PFSK-1 (cell line): ENCODE results near the gene LRRC4C.

Experiments used
- FOXP2 ChIP-seq: optimal IDR thresholded peaks from 2 replicates; pipeline ENCODE3; 2011; ENCODE audit warnings: borderline replicate concordance, control low read depth, inconsistent platforms; ENCODE audit not compliant: insufficient read depth; ENCODE audit errors: extremely low read length, extremely low read depth
- POLR2AphosphoS5 ChIP-seq: IDR thresholded peaks from 2 replicates; pipeline ENCODE4 v1.6.1; 2012; ENCODE audit warnings: low read depth, mild to moderate bottlenecking, control low read depth, low read length, moderate library complexity
- REST ChIP-seq, 2 experiments: IDR thresholded peaks; 2 replicates each; pipeline versions ENCODE4 v1.6.1 to v1.8.0; 2011 to 2012; ENCODE audit warnings: low read depth in 2 of 2, low read length in 2 of 2, control low read depth in 1 of 2, inconsistent platforms in 1 of 2, mild to moderate bottlenecking in 1 of 2, moderate library complexity in 1 of 2; ENCODE audit not compliant: insufficient read depth in 1 of 2
- SIN3A ChIP-seq: IDR thresholded peaks from 2 replicates; pipeline ENCODE4 v1.6.1; 2012; ENCODE audit warnings: mild to moderate bottlenecking, low read length, moderate library complexity, borderline replicate concordance; ENCODE audit not compliant: insufficient read depth
- TAF1 ChIP-seq: IDR thresholded peaks from 2 replicates; pipeline ENCODE4 v1.6.1; 2012; ENCODE audit warnings: low read length, control low read depth, borderline replicate concordance; ENCODE audit not compliant: insufficient read depth

LRRC4C gene

GRCh38 chr11:40323241-40323640 lies 1136.2 kb downstream of the LRRC4C start:
- TF ChIP-seq TAF1, result no peak
- TF ChIP-seq POLR2AphosphoS5, result no peak
- TF ChIP-seq SIN3A, result no peak
- TF ChIP-seq FOXP2, result no peak
- no peak for TF ChIP-seq REST (IDR thresholded peaks at IDR 0.05; ENCODE audit: insufficient read depth in 1 of 2, low read depth in 2 of 2, low read length in 2 of 2)

- TF ChIP-seq FOXP2 (no peak), TAF1 (no peak), REST (IDR thresholded peaks at IDR 0.05; ENCODE audit: insufficient read depth in 1 of 2, low read depth in 2 of 2, low read length in 2 of 2) (no peak), SIN3A (no peak), POLR2AphosphoS5 (no peak)
Observed at GRCh38 chr11:40321537-40321936, 1137.9 kb downstream of the LRRC4C start.

- TF ChIP-seq TAF1 (no peak), SIN3A (no peak)
Observed at GRCh38 chr11:40316171-40316570, 1143.3 kb downstream of the LRRC4C start.

- no peak for TF ChIP-seq POLR2AphosphoS5
- no peak for TF ChIP-seq SIN3A
- TF ChIP-seq FOXP2, result no peak
- TF ChIP-seq TAF1, result no peak
- no peak for TF ChIP-seq REST (IDR thresholded peaks at IDR 0.05; ENCODE audit: insufficient read depth in 1 of 2, low read depth in 2 of 2, low read length in 2 of 2)
Observed at GRCh38 chr11:40315122-40315521, 1144.3 kb downstream of the LRRC4C start.

GRCh38 chr11:40314327-40314726 lies 1145.1 kb downstream of the LRRC4C start:
- no peak for TF ChIP-seq FOXP2
- no peak for TF ChIP-seq SIN3A
- no peak for TF ChIP-seq REST (IDR thresholded peaks at IDR 0.05; ENCODE audit: insufficient read depth in 1 of 2, low read depth in 2 of 2, low read length in 2 of 2)
- TF ChIP-seq POLR2AphosphoS5, result no peak
- no peak for TF ChIP-seq TAF1
